ENCODE data around the gene MRPS18A.

DNA sequence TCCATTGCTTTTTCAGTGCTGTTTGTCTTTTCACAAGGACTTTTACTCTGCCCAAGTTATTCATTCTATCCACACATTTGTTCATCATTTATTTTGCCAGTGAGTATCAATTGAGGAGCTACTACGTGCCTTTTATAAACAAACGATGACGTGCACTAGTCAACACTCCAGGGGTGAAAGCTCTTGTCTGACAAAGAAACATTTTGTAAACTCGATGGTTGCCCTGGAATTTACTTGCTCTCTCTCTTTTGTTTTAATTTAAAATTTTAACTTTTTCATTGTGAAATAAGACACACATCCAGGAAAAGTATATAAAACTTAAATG lies 8.3 kb upstream of the MRPS18A start:
- no peak for TF ChIP-seq POLR2A (IDR thresholded peaks at IDR 0.05)
- TF ChIP-seq, protein P1, sequence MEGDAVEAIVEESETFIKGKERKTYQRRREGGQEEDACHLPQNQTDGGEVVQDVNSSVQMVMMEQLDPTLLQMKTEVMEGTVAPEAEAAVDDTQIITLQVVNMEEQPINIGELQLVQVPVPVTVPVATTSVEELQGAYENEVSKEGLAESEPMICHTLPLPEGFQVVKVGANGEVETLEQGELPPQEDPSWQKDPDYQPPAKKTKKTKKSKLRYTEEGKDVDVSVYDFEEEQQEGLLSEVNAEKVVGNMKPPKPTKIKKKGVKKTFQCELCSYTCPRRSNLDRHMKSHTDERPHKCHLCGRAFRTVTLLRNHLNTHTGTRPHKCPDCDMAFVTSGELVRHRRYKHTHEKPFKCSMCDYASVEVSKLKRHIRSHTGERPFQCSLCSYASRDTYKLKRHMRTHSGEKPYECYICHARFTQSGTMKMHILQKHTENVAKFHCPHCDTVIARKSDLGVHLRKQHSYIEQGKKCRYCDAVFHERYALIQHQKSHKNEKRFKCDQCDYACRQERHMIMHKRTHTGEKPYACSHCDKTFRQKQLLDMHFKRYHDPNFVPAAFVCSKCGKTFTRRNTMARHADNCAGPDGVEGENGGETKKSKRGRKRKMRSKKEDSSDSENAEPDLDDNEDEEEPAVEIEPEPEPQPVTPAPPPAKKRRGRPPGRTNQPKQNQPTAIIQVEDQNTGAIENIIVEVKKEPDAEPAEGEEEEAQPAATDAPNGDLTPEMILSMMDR (IDR thresholded peaks at IDR 0.05 in 4 of 5, conservative IDR thresholded peaks at IDR 0.05 in 1 of 5) = no peak
